ENCODE measurements around the gene SYNE1. TPM values are rescaled to one million over a fixed set of nuclear protein-coding genes. Genes with fewer than 3 reads are reported as not detected.

The SYNE1 gene
- total RNA-seq, 1 donor from 2014 or later = 24.9 TPM

DNA sequence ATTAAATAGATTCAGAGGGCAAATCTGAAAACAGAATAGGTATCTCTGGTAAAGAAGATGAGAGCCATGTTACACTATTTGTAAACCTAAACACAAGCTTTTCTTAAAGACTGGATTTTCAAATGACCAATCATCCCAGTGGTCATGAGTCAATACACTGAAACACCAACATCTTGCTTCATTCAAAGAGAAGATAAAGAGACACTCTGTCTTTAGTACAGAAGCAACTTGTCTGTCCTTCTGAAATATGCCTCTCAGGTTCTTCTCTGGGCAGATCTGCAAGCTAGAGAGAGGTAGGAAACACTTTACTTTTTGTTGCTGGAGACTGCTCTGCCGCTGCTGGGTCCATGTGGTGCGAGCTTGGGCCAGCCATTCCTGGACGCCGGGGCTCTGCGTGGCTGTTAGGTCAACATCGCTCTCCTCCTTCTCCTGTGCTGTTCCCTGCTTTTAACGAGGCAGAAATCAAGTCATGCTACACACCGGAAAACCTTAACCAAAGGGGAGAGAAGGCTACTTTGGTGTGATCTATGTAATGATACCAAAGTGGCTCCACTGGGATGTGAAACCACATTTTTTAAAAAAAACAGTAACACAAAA lies 368.2 kb downstream of the SYNE1 start:
- Mint-ChIP-seq H3K4me3 (no peak overlapping the region), H3K4me1 (no peaks in the 10 kb centered on the region), H3K27ac (ENCODE audit: unreplicated experiment) (no peak overlapping the region), H3K27me3 (ENCODE audit: low read depth) (no peaks in the 10 kb centered on the region), H3K36me3 (ENCODE audit: low read depth) (no peaks in the 10 kb centered on the region), H3K9me3 (no peaks in the 10 kb centered on the region)
- DNase-seq (ENCODE audit: low read depth, low spot score) = no peak
- TF ChIP-seq CTCF (conservative IDR thresholded peaks at IDR 0.05) = no peak

- Mint-ChIP-seq H3K36me3 (ENCODE audit: low read depth) (no peaks in the 10 kb centered on the region), H3K27me3 (ENCODE audit: low read depth) (no peaks in the 10 kb centered on the region), H3K4me1 (no peaks in the 10 kb centered on the region), H3K4me3 (no peak overlapping the region), H3K27ac (ENCODE audit: unreplicated experiment) (no peak overlapping the region), H3K9me3 (no peaks in the 10 kb centered on the region)
- DNase-seq (ENCODE audit: low read depth, low spot score) = no peak
- peak; percentile 84 for TF ChIP-seq CTCF (conservative IDR thresholded peaks at IDR 0.05)
Measured at GRCh38 chr6:152267967-152268845, 369.0 kb downstream of the SYNE1 start.

- no peaks in the 10 kb centered on the region for H3K4me1 Mint-ChIP-seq
- DNase-seq (ENCODE audit: low read depth, low spot score) = no peak
Measured at GRCh38 chr6:152265651-152266050, 371.5 kb downstream of the SYNE1 start.

DNA sequence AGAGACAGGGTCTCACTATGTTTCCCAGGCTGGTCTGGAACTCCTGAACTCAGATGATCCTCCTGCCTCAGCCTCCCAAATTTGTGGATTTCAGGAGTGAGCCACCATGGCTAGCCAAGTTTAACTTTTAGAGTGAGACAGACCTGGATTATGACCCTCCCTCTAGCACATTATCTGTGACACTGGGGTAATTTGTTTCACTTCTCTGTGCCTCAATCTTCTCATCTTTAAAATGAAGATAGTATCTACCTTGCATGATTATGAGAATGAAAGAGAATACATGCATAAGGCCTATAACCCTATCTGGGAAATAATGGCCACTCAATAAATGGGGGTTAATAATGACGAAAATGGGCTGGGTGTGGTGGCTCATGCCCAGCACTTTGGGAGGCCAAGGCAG lies 373.6 kb downstream of the SYNE1 start:
- Mint-ChIP-seq H3K27ac (ENCODE audit: unreplicated experiment) (no peak overlapping the region), H3K27me3 (ENCODE audit: low read depth) (no peaks in the 10 kb centered on the region), H3K36me3 (ENCODE audit: low read depth) (peaks cover 18% of the 10 kb centered on the region), H3K9me3 (peaks cover 3% of the 10 kb centered on the region), H3K4me3 (no peak overlapping the region), H3K4me1 (no peaks in the 10 kb centered on the region)
- DNase-seq (ENCODE audit: low read depth, low spot score) = no peak
- no peak for TF ChIP-seq CTCF (conservative IDR thresholded peaks at IDR 0.05)

More at GRCh38 chr6:152265651-152266050, 371.5 kb downstream of the SYNE1 start:
- Mint-ChIP-seq H3K9me3 (peaks cover 3% of the 10 kb centered on the region), H3K27me3 (ENCODE audit: low read depth) (no peaks in the 10 kb centered on the region), H3K4me3 (no peak overlapping the region), H3K36me3 (ENCODE audit: low read depth) (peaks cover 13% of the 10 kb centered on the region), H3K27ac (ENCODE audit: unreplicated experiment) (no peak overlapping the region)
- no peak for TF ChIP-seq CTCF (conservative IDR thresholded peaks at IDR 0.05)

DNA sequence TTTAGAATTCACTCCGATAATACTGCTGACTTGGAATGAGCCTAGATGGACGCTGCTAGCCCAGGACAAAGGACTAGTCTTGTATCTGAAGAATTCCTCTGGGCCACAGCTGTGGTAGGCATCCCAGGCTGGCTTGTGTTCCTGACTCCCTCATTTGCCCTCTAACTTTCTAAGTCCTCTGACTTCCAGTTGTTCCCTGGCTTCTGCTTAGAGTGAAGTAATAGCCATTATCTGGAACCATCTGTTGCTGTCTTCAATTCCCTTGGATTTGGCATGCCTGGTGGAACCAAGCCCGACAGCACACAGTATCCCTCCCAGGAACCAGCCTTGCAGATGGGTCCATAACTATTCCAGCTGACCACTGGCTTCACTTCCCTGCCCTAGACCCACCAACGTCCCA lies 376.0 kb downstream of the SYNE1 start:
- Mint-ChIP-seq H3K9me3 (peaks cover 3% of the 10 kb centered on the region), H3K4me1 (no peaks in the 10 kb centered on the region), H3K27me3 (ENCODE audit: low read depth) (no peaks in the 10 kb centered on the region), H3K27ac (ENCODE audit: unreplicated experiment) (no peak overlapping the region), H3K36me3 (ENCODE audit: low read depth) (peaks cover 21% of the 10 kb centered on the region), H3K4me3 (no peak overlapping the region)
- no peak for DNase-seq (ENCODE audit: low read depth, low spot score)
- no peak for TF ChIP-seq CTCF (conservative IDR thresholded peaks at IDR 0.05)

Measured in neural crest cell (in vitro differentiated cells).